ENCODE measurements around the gene TPR.
A peak's percentile ranks its signal among the peaks of the same experiment; 100 is the strongest.

TPR gene

GRCh38 chr1:186375152-186375928 is at the start of gene TPR, which contains the start of gene ODR4:
TSS of gene TPR (minus strand) at chr1:186375253. CDS start at chr1:186375028, 225 bp downstream.
TSS of gene ODR4 (plus strand) at chr1:186375838. CDS start at chr1:186379786, 3,948 bp downstream.
- peak within 1 kb of the TSS; percentile 94 for H3K4me3 ChIP-seq (ENCODE audit: control insufficient read depth, low read depth, low read length)
- peak; percentile 68 for TF ChIP-seq CTCF (conservative IDR thresholded peaks at IDR 0.05; ENCODE audit: control insufficient read depth, insufficient read depth, low read depth, low read length)
- DNase-seq (ENCODE audit: low read depth), result peak; percentile 99

GRCh38 chr1:186424539-186424938 is 49.5 kb upstream of the TPR start:
- no peak for TF ChIP-seq CTCF (conservative IDR thresholded peaks at IDR 0.05; ENCODE audit: control insufficient read depth, insufficient read depth, low read depth, low read length)
- no peak overlapping the region for H3K4me3 ChIP-seq (ENCODE audit: control insufficient read depth, low read depth, low read length)
- no peak for DNase-seq (ENCODE audit: low read depth)

GRCh38 chr1:186421446-186421845 is 46.4 kb upstream of the TPR start:
- no peak for TF ChIP-seq CTCF (conservative IDR thresholded peaks at IDR 0.05; ENCODE audit: control insufficient read depth, insufficient read depth, low read depth, low read length)
- no peak for DNase-seq (ENCODE audit: low read depth)

GRCh38 chr1:186420923-186421322 is 45.9 kb upstream of the TPR start:
- DNase-seq (ENCODE audit: low read depth), result peak; percentile 48
- no peak for TF ChIP-seq CTCF (conservative IDR thresholded peaks at IDR 0.05; ENCODE audit: control insufficient read depth, insufficient read depth, low read depth, low read length)
- H3K4me3 ChIP-seq (ENCODE audit: control insufficient read depth, low read depth, low read length), result no peak overlapping the region

More at GRCh38 chr1:186421446-186421845, 46.4 kb upstream of the TPR start:
- H3K4me3 ChIP-seq (ENCODE audit: control insufficient read depth, low read depth, low read length), result no peak overlapping the region

GRCh38 chr1:186420311-186420710 is 45.3 kb upstream of the TPR start:
- no peak overlapping the region for H3K4me3 ChIP-seq (ENCODE audit: control insufficient read depth, low read depth, low read length)
- DNase-seq (ENCODE audit: low read depth), result no peak
- no peak for TF ChIP-seq CTCF (conservative IDR thresholded peaks at IDR 0.05; ENCODE audit: control insufficient read depth, insufficient read depth, low read depth, low read length)

- no peak for TF ChIP-seq CTCF (conservative IDR thresholded peaks at IDR 0.05; ENCODE audit: control insufficient read depth, insufficient read depth, low read depth, low read length)
- no peak overlapping the region for H3K4me3 ChIP-seq (ENCODE audit: control insufficient read depth, low read depth, low read length)
- no peak for DNase-seq (ENCODE audit: low read depth)
Measured at GRCh38 chr1:186418503-186418902, 43.5 kb upstream of the TPR start.

Measured in fibroblast of mammary gland (primary cell).